Activated CD8-positive, alpha-beta memory T cell treated with anti-CD3 and anti-CD28 coated beads for 36 hours (primary cell): Measurements from ENCODE around the gene GNG2. TPM values are rescaled to one million over a fixed set of nuclear protein-coding genes. Genes with fewer than 3 reads are reported as not detected.

Source experiments
- CTCF ChIA-PET: fragments of 350-600 bp; sonication (Branson Sonifier 250); formaldehyde crosslinking; loops from one replicate; lab custom pipeline; 2021; ENCODE audit warnings: antibody characterized with exemption; lab: Charles Lee
- POLR2A ChIA-PET: fragments of 350-600 bp; sonication (Branson Sonifier 250); formaldehyde crosslinking; loops from one replicate; lab custom pipeline; 2021; ENCODE audit warnings: antibody characterized with exemption; lab: Charles Lee
- total RNA-seq, 2 experiments: library from RNA; stranded (reverse); gene quantifications; one replicate each; pipeline ENCODE4 v1.2.3, GENCODE V29; 2021

Gene GNG2
- total RNA-seq, 2 experiments from 2014 or later: 108 to 110 TPM

DNA sequence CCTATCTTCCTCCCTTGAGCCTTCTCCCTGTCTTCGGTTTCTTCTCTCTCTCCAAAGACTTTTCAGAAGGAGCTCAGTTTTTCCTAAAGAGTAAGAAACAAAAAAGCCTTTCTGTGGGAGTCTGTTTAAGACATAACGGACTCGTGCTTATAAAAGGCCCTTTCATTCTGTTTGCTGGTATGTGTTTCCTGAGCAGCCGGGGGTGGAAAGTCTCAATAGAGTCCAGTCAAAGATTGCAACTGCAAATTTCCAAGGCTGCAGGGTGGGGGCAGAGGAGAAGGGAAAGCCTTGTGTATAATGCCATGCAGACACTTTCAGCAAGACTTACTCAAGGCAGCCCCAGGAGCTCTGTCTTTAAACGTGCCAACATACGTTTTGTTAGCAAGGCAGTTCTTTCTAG, 62.2 kb downstream of the GNG2 start:
- ChIA-PET POLR2A (no interaction called here), CTCF (interaction anchor here (1.1 kb wide), 1 partner anchor 12 kb away, joined by 3 read pairs; no protein-coding TSS in a partner anchor)

DNA sequence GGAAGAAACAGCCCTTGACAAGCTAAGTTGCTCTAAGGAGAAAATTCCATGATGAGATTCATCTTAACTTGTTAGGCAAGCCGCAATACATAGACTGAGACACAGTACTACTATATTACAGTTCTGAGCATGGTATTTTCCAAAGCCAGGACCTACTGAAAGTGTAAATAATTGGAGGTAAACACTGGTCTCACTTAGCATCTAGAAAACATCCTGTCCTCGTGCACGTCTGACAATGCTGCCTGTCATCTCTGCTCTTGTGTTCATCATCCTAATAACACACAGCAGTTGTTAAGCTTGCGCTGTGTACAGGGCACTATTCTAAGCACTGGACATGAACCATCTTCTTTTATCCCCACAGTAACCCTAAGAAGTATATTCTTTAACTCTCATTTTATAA, 64.2 kb downstream of the GNG2 start:
- CTCF ChIA-PET: no interaction called here
- POLR2A ChIA-PET: no interaction called here

DNA sequence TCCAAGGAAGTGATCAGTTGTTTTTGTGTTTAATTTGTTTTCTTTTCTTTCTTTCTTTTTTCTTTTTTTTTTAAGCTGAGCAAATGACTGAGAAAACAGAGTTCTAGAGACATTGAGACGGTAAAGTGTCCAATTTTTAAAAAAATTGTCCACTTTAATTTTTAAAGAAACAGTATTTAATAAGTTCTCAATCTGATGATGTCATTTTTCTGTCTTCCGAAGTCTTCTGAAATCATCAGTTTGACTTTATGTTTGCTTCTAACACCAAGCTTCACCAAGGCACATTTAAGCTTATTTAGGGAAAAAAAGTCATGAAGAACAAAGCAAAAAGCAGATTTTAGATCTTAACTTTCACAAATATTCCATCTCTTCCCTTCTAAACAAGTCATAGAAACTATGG, 65.6 kb downstream of the GNG2 start:
- ChIA-PET CTCF (no interaction called here), POLR2A (no interaction called here)

DNA sequence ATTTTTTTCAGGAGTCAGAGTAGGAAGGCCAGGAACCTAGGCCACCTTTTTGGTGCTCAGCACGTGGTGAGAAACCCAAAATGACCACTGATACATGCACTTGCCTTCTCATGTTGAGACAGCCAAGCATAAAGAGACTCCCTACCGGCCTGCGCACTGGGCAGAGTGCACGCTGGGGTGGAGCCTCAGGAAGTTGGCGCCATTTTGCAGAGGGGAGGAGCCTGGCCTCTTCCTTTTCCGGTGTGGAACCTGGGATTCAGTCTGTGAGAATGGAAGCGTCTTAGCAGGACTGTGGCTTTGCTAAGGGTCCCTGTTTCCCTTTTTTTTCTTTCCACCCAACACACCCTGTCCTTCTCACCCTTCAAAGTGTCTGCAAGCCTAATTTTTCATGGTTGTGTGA, 66.0 kb downstream of the GNG2 start:
- POLR2A ChIA-PET: no interaction called here
- CTCF ChIA-PET: no interaction called here

DNA sequence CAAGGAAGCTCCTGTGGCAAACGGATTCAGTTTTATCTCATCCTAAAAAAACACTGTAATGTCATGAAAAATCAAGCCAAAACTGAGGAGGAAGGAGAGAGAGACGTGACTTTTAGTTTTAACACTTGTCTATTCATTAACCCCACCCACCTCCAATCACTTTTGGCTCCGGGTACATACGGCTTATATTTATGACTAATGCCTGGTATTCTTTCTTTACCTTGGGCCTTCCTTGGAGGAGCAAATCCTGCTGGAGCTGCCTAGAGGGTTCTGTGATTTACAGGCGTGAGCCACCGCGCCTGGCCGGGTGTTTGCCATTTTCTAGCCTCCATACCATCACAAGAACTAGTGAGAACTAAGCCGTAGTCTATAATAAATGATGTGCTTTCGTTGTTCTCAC, 68.2 kb downstream of the GNG2 start:
- CTCF ChIA-PET: interaction anchor here (1.1 kb wide), 1 partner anchor 146 kb away, joined by 3 read pairs; no protein-coding TSS in a partner anchor
- POLR2A ChIA-PET: no interaction called here

DNA sequence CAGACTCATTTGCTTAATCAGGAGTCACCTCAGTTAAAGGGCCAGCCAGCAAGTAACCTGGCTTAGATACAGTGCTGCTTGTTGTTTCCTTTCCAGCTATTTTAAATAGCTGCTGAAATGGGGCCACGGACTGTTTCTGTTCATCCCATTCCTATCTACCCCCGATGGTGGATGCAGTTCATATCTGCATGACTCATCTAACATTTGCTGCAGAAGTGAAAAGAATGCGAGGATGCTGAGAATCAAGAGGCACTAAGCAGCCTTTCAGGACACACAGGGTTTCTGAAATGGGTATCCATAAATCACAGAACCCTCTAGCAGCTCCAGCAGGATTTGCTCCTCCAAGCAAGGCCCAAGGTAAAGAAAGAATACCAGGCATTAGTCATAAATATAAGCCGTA, 68.8 kb downstream of the GNG2 start:
- CTCF ChIA-PET: no interaction called here
- POLR2A ChIA-PET: no interaction called here

DNA sequence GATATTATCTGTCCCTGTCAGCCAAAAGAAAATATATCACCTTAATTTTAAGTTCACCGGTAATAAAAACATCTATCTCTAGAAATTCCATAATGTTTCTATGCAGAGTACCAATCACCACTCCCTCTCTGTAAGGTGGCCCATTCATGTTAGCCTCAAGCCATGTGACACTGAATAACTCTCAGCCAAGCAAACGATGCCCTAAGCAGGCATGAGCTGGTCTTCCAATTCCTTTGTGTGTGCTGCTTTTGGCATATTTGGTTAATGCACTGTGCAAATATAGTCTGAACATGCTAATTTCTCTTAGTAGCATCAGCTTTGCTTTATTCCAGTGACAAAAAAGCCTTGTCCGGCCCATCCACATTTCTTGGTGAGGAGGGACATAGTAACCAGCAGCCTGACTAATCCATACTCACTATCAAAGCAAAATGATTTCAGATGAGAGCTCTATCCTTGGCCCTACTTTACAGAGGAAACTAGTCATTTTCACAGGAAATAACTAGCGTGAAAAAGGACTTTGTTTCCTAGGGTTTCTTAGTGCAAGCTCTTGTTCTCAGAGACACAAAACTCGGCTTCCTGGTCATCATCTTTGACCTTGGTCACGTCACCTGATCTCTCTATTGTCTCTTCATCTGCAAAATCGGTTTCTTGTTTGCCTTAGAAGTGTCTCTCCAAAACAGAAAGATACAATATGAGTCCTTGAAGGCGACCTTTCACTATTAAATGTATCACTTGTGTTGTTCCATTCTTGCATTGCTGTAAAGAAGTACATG, 69.7 kb downstream of the GNG2 start:
- POLR2A ChIA-PET: no interaction called here
- CTCF ChIA-PET: interaction anchor here (0.6 kb wide), 1 partner anchor 150 kb away, joined by 3 read pairs; no protein-coding TSS in a partner anchor

DNA sequence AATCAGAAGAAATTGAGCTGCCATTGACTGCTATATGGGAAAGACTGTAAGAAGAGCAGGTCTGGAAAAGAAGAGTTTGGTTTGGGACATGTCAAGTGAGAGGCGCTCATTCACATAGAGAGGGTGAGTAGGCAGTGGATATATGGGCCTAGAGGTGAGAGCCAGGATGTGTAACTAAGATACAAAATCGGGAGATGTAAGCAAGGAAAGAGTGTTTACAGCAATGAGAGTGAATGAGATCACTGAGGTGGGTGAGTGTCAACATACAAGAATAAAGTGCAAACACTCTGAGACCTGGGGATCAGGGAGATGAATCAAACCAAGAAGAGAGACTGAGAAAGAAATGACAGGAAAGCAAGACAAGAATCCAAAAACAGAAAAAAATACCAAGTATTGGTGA, 70.9 kb downstream of the GNG2 start:
- CTCF ChIA-PET: no interaction called here
- POLR2A ChIA-PET: no interaction called here

DNA sequence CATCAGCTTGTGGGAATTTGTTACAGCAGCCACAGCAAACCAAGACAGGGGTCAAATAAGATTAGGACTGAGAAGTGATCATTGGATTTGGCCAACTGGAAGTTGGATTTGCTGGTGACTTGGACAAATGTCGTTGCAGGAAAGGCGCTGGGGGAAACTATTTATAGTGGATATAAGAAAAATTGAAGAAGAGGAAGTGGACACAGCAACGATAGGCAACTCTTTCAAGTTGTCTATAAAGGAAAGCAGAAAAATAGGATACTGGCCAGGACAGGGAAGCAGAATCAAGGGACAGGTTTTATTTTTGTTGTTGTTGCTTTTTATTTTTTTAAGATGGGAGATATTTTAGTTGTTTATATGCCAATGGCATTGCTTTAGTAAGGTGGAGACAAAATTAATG, 72.8 kb downstream of the GNG2 start:
- CTCF ChIA-PET: no interaction called here
- POLR2A ChIA-PET: no interaction called here

DNA sequence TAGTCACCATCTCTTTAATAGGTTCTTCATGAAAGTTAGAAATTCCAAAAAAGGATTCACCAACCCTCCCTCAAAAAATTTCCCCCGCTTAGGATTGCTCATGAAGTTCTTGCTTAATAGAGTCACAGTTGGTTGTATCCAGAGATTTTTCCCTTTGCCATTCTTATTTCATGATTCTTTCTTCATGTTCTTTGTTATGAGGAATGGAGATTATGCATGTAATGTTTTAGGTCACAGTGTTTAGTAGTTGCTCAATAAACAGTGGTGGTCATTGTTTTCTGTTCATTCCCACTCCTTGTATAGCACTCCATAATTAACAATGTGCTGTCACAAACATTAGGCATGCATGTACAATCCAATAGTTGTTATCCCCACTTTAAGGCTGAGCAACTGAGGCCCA, 77.7 kb downstream of the GNG2 start:
- ChIA-PET CTCF (no interaction called here), POLR2A (no interaction called here)

DNA sequence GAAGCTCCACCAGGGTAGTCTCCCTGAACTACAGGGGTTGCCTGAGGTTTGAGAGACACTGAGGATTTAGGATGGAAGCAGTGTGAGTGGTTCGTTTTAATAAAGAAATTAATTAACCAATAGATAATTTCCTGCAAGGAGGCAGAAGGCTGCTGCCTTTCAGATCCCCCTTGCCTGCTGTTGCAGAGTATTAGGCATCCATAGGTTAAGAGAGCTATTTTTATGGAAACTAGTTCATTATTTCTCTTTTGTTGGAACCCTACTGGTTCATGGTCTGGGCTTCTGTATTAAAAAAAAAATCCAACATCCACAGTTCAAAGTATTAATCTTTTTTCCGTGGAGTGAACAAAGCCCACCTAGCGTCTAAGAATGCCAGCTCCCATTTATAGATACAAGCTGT, 78.4 kb downstream of the GNG2 start:
- POLR2A ChIA-PET: no interaction called here
- CTCF ChIA-PET: interaction anchor here (1.2 kb wide), 1 partner anchor 13 kb away, joined by 4 read pairs; no protein-coding TSS in a partner anchor

DNA sequence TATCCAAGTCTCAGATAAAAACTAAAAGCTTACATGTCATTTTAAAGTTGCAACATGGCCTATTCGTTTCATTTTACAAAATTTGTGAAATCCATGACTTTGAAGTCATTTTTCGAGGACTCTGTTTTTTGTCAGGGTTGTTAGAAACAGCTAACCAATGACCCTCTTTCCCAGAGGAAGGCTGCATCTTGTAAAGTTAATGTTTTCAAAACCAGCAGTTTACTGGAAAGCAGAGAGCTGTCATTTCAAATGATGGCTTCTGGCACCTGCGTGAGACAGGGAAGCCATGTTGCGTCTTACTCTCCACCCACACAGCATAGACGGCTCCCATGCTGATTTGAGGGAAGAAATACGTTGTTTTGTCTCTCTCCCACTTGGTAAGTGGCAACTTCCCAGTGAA, 78.8 kb downstream of the GNG2 start:
- ChIA-PET CTCF (interaction anchor here (1.2 kb wide), 1 partner anchor 12 kb away, joined by 4 read pairs; no protein-coding TSS in a partner anchor), POLR2A (no interaction called here)

DNA sequence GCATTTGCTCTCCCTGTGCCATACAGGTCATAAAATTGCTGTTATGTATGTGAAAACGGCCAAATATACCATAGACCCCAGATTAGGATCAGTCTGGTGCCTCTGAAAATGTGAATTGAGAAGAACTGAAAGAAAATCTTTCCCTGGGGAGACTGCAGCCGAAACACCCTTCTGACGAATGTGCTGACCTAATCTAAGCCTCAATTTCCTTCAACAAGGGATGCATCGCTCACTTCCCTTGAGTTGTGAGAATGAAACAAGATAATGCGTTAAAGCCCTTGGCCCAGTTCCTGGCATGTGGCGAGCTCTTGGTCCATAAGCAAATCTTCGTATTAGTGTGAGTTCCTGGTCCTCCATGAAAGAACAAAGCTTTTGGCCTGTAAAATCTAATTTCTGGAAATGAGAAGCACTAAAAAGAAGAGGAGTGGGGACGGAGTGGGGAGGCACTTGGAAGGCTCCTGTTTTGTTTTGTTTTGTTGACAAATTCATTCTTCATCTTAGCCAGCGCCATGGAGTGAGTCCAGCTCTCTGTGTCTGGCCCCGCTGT, 79.4 kb downstream of the GNG2 start:
- POLR2A ChIA-PET: no interaction called here

DNA sequence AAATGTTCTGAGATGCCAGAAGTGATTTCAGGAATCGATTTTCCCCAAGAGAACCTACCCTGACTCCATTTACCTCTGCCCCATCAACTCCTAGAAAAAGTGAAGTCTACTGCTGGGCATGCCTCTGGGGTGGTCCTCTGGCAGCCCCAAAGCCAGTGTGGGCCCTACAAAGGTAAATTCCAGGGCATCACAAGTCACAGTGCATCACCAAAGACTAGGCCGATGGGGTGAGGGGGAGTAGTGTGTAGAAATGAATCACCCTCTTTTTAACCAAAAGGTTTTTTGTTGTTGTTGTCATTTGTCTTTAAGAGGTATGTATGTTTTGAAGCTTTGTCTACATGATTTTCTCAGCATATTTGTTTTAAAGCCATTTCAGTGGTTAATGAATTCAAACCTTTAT, 82.6 kb downstream of the GNG2 start:
- ChIA-PET POLR2A (no interaction called here), CTCF (no interaction called here)

More for the DNA sequence above, 79.4 kb downstream of the GNG2 start:
- CTCF ChIA-PET: interaction anchor here (1.2 kb wide), 1 partner anchor 12 kb away, joined by 4 read pairs; no protein-coding TSS in a partner anchor

DNA sequence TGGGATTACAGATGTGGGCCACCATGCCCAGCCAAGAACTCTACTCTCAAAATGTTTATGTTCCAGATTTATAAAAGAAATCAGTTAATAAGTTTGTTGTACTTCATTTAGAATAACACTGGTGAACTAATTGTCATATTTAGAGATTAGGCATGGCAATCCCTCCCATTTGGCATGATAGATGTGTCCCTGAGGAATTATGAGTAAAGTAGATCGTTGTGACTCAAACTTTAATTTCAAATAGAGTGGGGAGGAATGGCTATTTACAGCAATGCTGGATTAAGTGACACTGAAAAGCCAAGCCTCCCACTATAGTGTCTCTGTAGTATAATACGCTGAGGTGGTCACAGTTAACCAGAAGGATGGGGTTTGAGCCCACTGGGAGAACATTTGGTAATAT, 89.6 kb downstream of the GNG2 start:
- POLR2A ChIA-PET: no interaction called here

DNA sequence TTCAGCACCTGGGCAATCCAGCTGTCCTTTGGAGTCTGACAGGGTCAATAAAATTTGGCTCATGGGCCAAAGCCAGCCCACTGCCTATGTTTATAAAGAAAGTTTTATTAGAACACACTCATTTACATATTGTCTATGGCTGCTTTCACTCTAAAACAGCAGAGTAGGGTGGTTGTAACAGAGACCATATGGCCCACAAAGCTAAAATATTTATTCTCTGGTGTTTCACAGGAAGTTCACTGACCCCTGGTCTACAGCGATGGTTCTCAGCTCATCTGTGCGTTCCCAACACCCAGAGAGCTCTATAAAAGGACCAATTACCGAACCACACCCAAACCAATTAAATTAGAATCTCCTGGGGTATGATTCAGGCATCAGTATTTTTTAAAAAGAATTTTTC, 91.2 kb downstream of the GNG2 start:
- POLR2A ChIA-PET: no interaction called here
- CTCF ChIA-PET: interaction anchor here (0.8 kb wide), 1 partner anchor 13 kb away, joined by 4 read pairs; no protein-coding TSS in a partner anchor

More for the DNA sequence above, 89.6 kb downstream of the GNG2 start:
- CTCF ChIA-PET: no interaction called here

DNA sequence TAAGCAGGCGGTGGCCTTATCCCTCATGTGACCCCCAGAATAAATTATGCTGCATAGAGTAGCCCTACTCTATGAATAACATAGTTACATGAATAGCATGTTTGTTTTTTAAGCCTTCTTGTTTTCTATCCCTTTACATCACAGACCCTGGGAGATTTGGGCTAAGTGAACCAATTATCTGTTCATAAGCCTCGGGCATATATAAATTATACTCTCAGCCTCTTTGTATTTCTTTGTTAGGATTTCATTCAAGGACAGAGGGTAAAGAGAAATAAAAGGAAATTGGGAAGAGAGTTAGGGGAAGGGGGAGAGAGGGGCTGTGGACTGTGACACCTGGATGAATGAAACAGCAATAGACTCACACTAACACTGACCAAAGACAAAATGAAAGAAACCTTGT, 93.6 kb downstream of the GNG2 start:
- ChIA-PET POLR2A (no interaction called here), CTCF (interaction anchor here (1.3 kb wide), 1 partner anchor 12 kb away, joined by 3 read pairs; no protein-coding TSS in a partner anchor)

DNA sequence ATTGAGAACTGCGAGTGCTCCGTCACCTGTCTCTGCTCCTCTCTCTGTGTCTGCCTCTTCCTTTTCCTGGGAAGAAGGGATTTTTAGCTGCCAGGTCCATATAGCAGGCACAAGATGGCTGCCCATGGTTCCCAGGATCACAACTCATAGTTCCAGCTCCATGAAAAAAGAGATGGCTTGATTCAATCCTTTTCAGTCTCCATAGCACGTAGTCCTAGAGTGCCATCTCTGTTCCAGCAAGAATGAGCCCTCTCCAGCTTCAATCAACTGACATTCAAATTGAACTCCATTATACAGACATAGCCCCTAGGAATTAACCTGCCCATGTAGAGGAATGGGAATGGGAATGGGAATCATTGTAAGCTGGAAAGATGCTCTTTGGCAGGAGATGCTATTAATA, 94.2 kb downstream of the GNG2 start:
- ChIA-PET POLR2A (no interaction called here), CTCF (interaction anchor here (1.3 kb wide), 1 partner anchor 11 kb away, joined by 3 read pairs; no protein-coding TSS in a partner anchor)

DNA sequence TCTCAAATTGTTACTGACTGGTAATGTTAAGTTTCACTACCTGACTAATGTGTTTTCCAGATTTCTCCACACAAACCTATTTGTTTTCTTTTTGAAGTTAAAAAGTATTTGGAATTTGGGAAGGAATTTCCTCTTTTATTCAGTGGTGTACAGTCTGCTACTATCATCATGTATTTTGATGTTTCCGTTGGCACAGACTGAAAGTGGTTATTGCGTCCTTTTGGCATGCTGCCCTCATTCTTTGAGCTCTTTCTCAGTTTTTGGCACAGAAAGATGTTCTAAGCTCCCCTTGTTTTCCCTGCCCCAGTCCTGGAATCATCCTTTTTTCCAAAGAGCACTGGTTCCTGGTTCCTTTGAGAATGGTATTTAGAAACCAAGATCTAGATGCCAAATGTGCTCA, 97.5 kb downstream of the GNG2 start:
- ChIA-PET POLR2A (interaction anchor here (0.6 kb wide), 1 partner anchor 111 kb away, joined by 10 read pairs; no protein-coding TSS in a partner anchor), CTCF (no interaction called here)

DNA sequence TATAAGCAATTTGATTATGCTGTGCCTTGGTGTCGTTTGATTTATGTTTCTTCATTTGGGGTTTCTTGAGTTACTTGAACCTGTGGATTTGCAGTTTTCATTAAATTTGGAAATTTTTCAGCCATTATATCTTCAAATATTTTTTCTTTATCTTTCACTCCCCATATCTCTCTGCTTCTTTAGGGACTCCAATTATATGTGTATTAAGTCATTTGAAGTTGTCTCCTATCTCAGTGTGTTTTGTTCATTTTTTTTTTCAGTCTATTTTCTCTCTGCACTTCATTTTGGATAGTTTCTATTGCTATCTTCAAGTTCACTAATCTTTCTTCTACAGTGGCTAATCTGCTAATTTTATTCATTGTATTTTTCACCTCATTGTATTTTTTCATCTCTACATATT, 99.5 kb downstream of the GNG2 start:
- CTCF ChIA-PET: no interaction called here
- POLR2A ChIA-PET: no interaction called here

DNA sequence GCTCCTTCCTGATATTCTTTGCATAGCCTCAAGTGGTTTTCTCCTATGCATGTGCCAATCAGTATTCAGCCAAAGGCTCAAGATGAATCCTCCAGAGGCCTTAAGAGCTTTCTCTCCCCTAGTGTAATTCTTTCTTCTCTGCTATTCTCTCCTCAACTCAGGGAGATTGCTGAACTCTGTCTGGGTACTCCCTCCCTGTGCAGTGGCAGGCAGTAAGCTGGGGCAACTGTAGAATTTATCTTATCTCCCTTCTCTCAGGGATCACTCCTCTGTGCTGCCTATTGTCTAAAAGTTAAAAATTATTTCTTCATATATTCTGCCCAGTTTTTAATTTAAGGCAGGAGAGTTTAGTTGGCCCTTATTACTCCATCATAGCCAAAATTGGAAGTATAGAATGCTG, 100.5 kb downstream of the GNG2 start:
- POLR2A ChIA-PET: no interaction called here
- CTCF ChIA-PET: no interaction called here
